Stimulated activated CD8-positive, alpha-beta memory T cell treated with anti-CD3 and anti-CD28 coated beads, Interleukin-12 subunit alpha, Interleukin-12 subunit beta, amount 100 ng/mL, for 4 hours (primary cell): ENCODE results near the gene CGB2.
"Not testable (repeated sequence)": the region's sequence is repeated elsewhere in the genome, so short reads cannot be mapped to it uniquely, and the experiment has no call there.

Experiments used
- DNase-seq: peaks from one replicate; pipeline ENCODE4 v3.0.0-alpha.2; 2020; ENCODE audit warnings: low read depth

The CGB2 gene

GRCh38 chr19:49067554-49067953, 35.9 kb downstream of the CGB2 start:
- DNase-seq = no peak

GRCh38 chr19:49069026-49069425, 37.3 kb downstream of the CGB2 start:
- DNase-seq = no peak

GRCh38 chr19:49070416-49070815, 38.7 kb downstream of the CGB2 start:
- DNase-seq = no peak

- no peak for DNase-seq
These were observed 40.3 kb downstream of the CGB2 start for GRCh38 chr19:49071860-49072547.

GRCh38 chr19:49073514-49074378, 42.1 kb downstream of the CGB2 start:
- no peak for DNase-seq

GRCh38 chr19:49074869-49075268, 43.2 kb downstream of the CGB2 start:
- not testable (repeated sequence) for DNase-seq

GRCh38 chr19:49080392-49080791, 48.7 kb downstream of the CGB2 start:
- DNase-seq = no peak

GRCh38 chr19:49081273-49081672, 49.6 kb downstream of the CGB2 start:
- DNase-seq = no peak
